IMR-90 (cell line): Measurements from ENCODE around the gene SLC26A1. TPM values are rescaled to one million over a fixed set of nuclear protein-coding genes. Genes with fewer than 3 reads are reported as not detected.

Experiments
- ATAC-seq: fragments of 200-7000 bp; cut with Tn5 transposase; 2 replicates; pipeline ENCODE4 v1.9.1; 2020; ENCODE audit warnings: low read depth, mild to moderate bottlenecking, moderate library complexity
- BruUV-seq: library from RNA; stranded (reverse); fragments of 400-500 nt; replicated peaks from 2 replicates; lab custom pipeline; 2021; lab: Mats Ljungman, UMichigan
- CTCF ChIA-PET: fragments of 300-600 bp; formaldehyde crosslinking; extraction: SDS; loops from one replicate; lab custom pipeline; 2021; ENCODE audit warnings: antibody characterized with exemption; lab: Yijun Ruan, JAX
- POLR2A ChIA-PET: fragments of 300-600 bp; sonication (Branson Sonifier 250); formaldehyde crosslinking; loops from one replicate; lab custom pipeline; 2022; ENCODE audit warnings: antibody characterized with exemption; ENCODE audit not compliant: unreplicated experiment; lab: Charles Lee
- DNase-seq: peaks from one replicate; pipeline ENCODE4 v3.0.0; 2013
- H2AFZ ChIP-seq: replicated peaks from 2 replicates; pipeline ENCODE3; 2013; ENCODE audit warnings: low read length, mild to moderate bottlenecking; ENCODE audit not compliant: poor library complexity
- H2AK5ac ChIP-seq: 2 replicates; pipeline ENCODE4 v1.6.1; 2013; ENCODE audit warnings: low read depth, low read length, inconsistent platforms
- H2AK9ac ChIP-seq: replicated peaks from 2 replicates; pipeline ENCODE3; 2013; ENCODE audit warnings: mild to moderate bottlenecking, low read depth, low read length, moderate library complexity; ENCODE audit not compliant: poor library complexity
- H2BK120ac ChIP-seq: 2 replicates; pipeline ENCODE4 v1.6.1; 2013; ENCODE audit warnings: low read depth, low read length, inconsistent platforms
- H2BK15ac ChIP-seq: 3 replicates; pipeline ENCODE4 v1.6.1; 2013; ENCODE audit warnings: low read depth, low read length, inconsistent platforms
- H2BK20ac ChIP-seq: 2 replicates; pipeline ENCODE4 v1.6.1; 2013; ENCODE audit warnings: low read depth, mild to moderate bottlenecking, inconsistent platforms, low read length, moderate library complexity
- H2BK5ac ChIP-seq: 2 replicates; pipeline ENCODE4 v1.6.1; 2013; ENCODE audit warnings: mild to moderate bottlenecking, low read depth, low read length, inconsistent platforms; ENCODE audit not compliant: poor library complexity, severe bottlenecking
- H3K14ac ChIP-seq: replicated peaks from 2 replicates; pipeline ENCODE4 v1.6.1; 2013; ENCODE audit warnings: low read depth, low read length, inconsistent platforms
- H3K18ac ChIP-seq: 2 replicates; pipeline ENCODE4 v1.6.1; 2013; ENCODE audit warnings: low read depth, low read length, control low read depth
- H3K23ac ChIP-seq: 2 replicates; pipeline ENCODE4 v1.6.1; 2013; ENCODE audit warnings: low read depth, low read length, inconsistent platforms
- H3K27ac ChIP-seq: 2 replicates; pipeline ENCODE4 v1.5.1; 2013; ENCODE audit warnings: mild to moderate bottlenecking, control low read depth, low read length; ENCODE audit not compliant: insufficient read depth
- H3K27me3 ChIP-seq: 2 replicates; pipeline ENCODE4 v1.6.1; 2013; ENCODE audit warnings: low read length; ENCODE audit not compliant: control insufficient read depth, insufficient read depth
- H3K36me3 ChIP-seq: 2 replicates; pipeline ENCODE4 v1.6.1; 2013; ENCODE audit warnings: low read length, mixed read lengths; ENCODE audit not compliant: control insufficient read depth, insufficient read depth
- H3K4ac ChIP-seq: 2 replicates; pipeline ENCODE4 v1.6.1; 2013; ENCODE audit warnings: low read depth, low read length, inconsistent platforms
- H3K4me1 ChIP-seq: 2 replicates; pipeline ENCODE4 v1.6.1; 2013; ENCODE audit warnings: low read length, mixed read lengths; ENCODE audit not compliant: control insufficient read depth, insufficient read depth
- H3K4me2 ChIP-seq: 2 replicates; pipeline ENCODE4 v1.6.1; 2013; ENCODE audit warnings: low read depth, mild to moderate bottlenecking, control low read depth, low read length, moderate library complexity
- H3K4me3 ChIP-seq: 2 replicates; pipeline ENCODE4 v1.5.1; 2013; ENCODE audit warnings: low read depth, mild to moderate bottlenecking, control low read depth, low read length, moderate library complexity; ENCODE audit not compliant: insufficient read depth
- H3K56ac ChIP-seq: 2 replicates; pipeline ENCODE4 v1.6.1; 2013; ENCODE audit warnings: low read length, inconsistent platforms; ENCODE audit not compliant: insufficient read depth; ENCODE audit errors: extremely low read depth
- H3K79me1 ChIP-seq, 2 experiments: 2 replicates each; pipeline ENCODE4 v1.6.1; 2013; ENCODE audit warnings: low read length in 2 of 2, inconsistent platforms in 1 of 2, low read depth in 1 of 2
- H3K9ac ChIP-seq: 2 replicates; pipeline ENCODE4 v1.6.1; 2013; ENCODE audit warnings: low read depth, low read length, control low read depth
- H3K9me1 ChIP-seq: 2 replicates; pipeline ENCODE4 v1.6.1; 2013; ENCODE audit warnings: low read length, inconsistent platforms; ENCODE audit not compliant: insufficient read depth
- H3K9me3 ChIP-seq: 2 replicates; pipeline ENCODE4 v1.6.1; 2013; ENCODE audit warnings: low read length; ENCODE audit not compliant: control insufficient read depth, insufficient read depth
- H4K20me1 ChIP-seq: 2 replicates; pipeline ENCODE4 v1.6.1; 2013; ENCODE audit warnings: low read length, inconsistent platforms; ENCODE audit not compliant: insufficient read depth
- H4K5ac ChIP-seq: 2 replicates; pipeline ENCODE4 v1.6.1; 2013; ENCODE audit warnings: mild to moderate bottlenecking, low read depth, low read length, control low read depth
- H4K8ac ChIP-seq, 2 experiments: 2 replicates each; pipeline ENCODE4 v1.6.1; 2013; ENCODE audit warnings: low read depth in 2 of 2, low read length in 2 of 2, control low read depth in 1 of 2, inconsistent platforms in 1 of 2
- H4K91ac ChIP-seq: 2 replicates; pipeline ENCODE4 v1.6.1; 2013; ENCODE audit warnings: low read depth, low read length, inconsistent platforms; ENCODE audit not compliant: insufficient read depth
- CEBPB ChIP-seq: IDR thresholded peaks from 2 replicates; pipeline ENCODE4 v1.6.1; 2012; ENCODE audit warnings: low read depth, low read length, improper control_type of control experiment
- FOS ChIP-seq: fragments of 150-350 bp; IDR thresholded peaks from 2 replicates; pipeline ENCODE4 v1.6.1; 2016; ENCODE audit warnings: low read depth, low read length
- MAZ ChIP-seq: IDR thresholded peaks from 2 replicates; pipeline ENCODE4 v1.6.1; 2012; ENCODE audit warnings: low read depth, mild to moderate bottlenecking, low read length, improper control_type of control experiment, moderate library complexity, borderline replicate concordance
- NFE2L2 ChIP-seq: fragments of 150-350 bp; IDR thresholded peaks from 2 replicates; pipeline ENCODE4 v1.6.1; 2016; ENCODE audit warnings: low read depth, mild to moderate bottlenecking, low read length
- RAD21 ChIP-seq: IDR thresholded peaks from 2 replicates; pipeline ENCODE4 v1.6.1; 2012; ENCODE audit warnings: low read length, improper control_type of control experiment
- RCOR1 ChIP-seq: IDR thresholded peaks from 2 replicates; pipeline ENCODE4 v1.6.1; 2012; ENCODE audit warnings: mild to moderate bottlenecking, low read length, improper control_type of control experiment; ENCODE audit not compliant: insufficient replicate concordance
- SMC3 ChIP-seq: fragments of 150-350 bp; IDR thresholded peaks from 2 replicates; pipeline ENCODE4 v1.6.1; 2016; ENCODE audit warnings: low read depth, mild to moderate bottlenecking, antibody characterized with exemption, low read length, moderate library complexity
- WGBS, 2 experiments: methylation state at CpG; one replicate each; pipeline versions ENCODE4 v1.1.5 to v1.1.7; 2013; ENCODE audit warnings: missing lambda C conversion rate in 2 of 2; ENCODE audit not compliant: insufficient read length in 1 of 2; ENCODE audit errors: extremely low coverage in 2 of 2; 5-methylcytosine and 5-hydroxymethylcytosine counted together
- dilution Hi-C: fragments of 300-500 bp; cut with HindIII; formaldehyde crosslinking; loops from one replicate; pipeline ENCODE4 v1.14.3; 2018; ENCODE audit warnings: low sequenced_read_pairs; ENCODE audit not compliant: unreplicated experiment
- in situ Hi-C: fragments of 300-500 bp; cut with MboI; formaldehyde crosslinking; loops from 3 replicates; pipeline ENCODE4 v1.14.3; 2019; ENCODE audit warnings: low sequenced_read_pairs, inconsistent platforms, mixed read lengths
- intact Hi-C: fragments of 100-400 bp; cut with micrococcal nuclease; formaldehyde crosslinking; loops from 2 replicates; pipeline ENCODE4 v1.10.0; 2022
- polyA plus RNA-seq, 3 experiments: library from polyadenylated mRNA; depleted of rRNA; stranded (reverse); fragments of >200 nt; gene quantifications; 2 replicates each; pipeline ENCODE4 v1.2.3, GENCODE V29; 2012; ENCODE audit warnings: low replicate concordance in 1 of 3
- total RNA-seq: library from RNA; depleted of rRNA; stranded (reverse); fragments of >200 nt; gene quantifications from 2 replicates; pipeline ENCODE4 v1.2.3, GENCODE V29; 2012
- TF ChIP-seq, protein P1 (sequence below): fragments of 150-350 bp; IDR thresholded peaks from 2 replicates; pipeline ENCODE4 v1.6.1; 2016; ENCODE audit warnings: low read depth, mild to moderate bottlenecking, low read length, moderate library complexity, borderline replicate concordance

The SLC26A1 gene
- total and polyA plus RNA-seq, 2 of the 4 experiments (the other 2 are of a cell fraction) = 0.09 TPM; not detected in 1

DNA sequence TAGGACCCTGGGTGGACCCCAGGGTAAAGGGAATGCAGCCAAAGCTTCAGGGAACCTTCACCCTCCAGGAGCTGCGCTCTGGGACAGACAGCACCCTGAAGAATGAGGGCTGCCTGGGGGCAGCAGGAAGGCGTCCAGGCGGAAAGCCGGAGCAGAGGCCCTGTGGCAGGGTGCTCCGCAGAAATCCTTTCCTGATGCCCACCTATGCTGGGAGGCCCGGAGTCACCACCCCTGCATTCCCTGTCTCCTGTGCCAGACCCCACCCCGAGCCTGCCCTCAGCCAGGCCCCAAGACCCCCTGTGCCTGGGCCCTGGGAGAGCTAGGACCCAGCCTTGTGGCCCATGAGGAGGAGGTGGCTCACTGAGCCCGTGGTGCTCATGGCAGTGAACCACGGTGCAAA lies 18.5 kb downstream of the SLC26A1 start:
- H2BK20ac ChIP-seq = no peak overlapping the region
- peaks cover 32% of the 10 kb centered on the region for H4K20me1 ChIP-seq
- no peak overlapping the region for H3K4ac ChIP-seq
- ChIA-PET POLR2A (no interaction called here), CTCF (no interaction called here)
- intact Hi-C loops = no loop called here
- no peak overlapping the region for H2BK15ac ChIP-seq
- H2AK5ac ChIP-seq = no peak overlapping the region
- no peak overlapping the region for H4K91ac ChIP-seq
- peaks cover 7% of the 10 kb centered on the region for H3K9me1 ChIP-seq
- no peak overlapping the region for H4K5ac ChIP-seq
- peaks cover 3% of the 10 kb centered on the region; the same call in 1 of the 2 replicates for H3K36me3 ChIP-seq
- TF ChIP-seq CEBPB = no peak
- TF ChIP-seq, protein P1, sequence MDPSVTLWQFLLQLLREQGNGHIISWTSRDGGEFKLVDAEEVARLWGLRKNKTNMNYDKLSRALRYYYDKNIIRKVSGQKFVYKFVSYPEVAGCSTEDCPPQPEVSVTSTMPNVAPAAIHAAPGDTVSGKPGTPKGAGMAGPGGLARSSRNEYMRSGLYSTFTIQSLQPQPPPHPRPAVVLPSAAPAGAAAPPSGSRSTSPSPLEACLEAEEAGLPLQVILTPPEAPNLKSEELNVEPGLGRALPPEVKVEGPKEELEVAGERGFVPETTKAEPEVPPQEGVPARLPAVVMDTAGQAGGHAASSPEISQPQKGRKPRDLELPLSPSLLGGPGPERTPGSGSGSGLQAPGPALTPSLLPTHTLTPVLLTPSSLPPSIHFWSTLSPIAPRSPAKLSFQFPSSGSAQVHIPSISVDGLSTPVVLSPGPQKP = no peak
- no peak for TF ChIP-seq RAD21
- no peak for TF ChIP-seq SMC3
- TF ChIP-seq MAZ = no peak
- no peak for TF ChIP-seq NFE2L2
- TF ChIP-seq RCOR1 = no peak
- TF ChIP-seq FOS = no peak
- H3K9me3 ChIP-seq = no peaks in the 10 kb centered on the region
- no peak overlapping the region for H4K8ac ChIP-seq
- no peaks in the 10 kb centered on the region for H3K27me3 ChIP-seq
- H3K56ac ChIP-seq = no peak overlapping the region
- H3K4me1 ChIP-seq = peaks cover 10% of the 10 kb centered on the region; the same call in 1 of the 2 replicates
- H3K23ac ChIP-seq = no peak overlapping the region
- no peak overlapping the region for H2AK9ac ChIP-seq
- H2BK120ac ChIP-seq = no peak overlapping the region
- H3K79me1 ChIP-seq = peaks cover 13 to 24% of the 10 kb centered on the region in 2 experiments; a peak in 3 of 4 replicates
- H3K4me3 ChIP-seq = no peak overlapping the region
- H3K9ac ChIP-seq = no peak overlapping the region
- ATAC-seq = no peak
- WGBS, 2 experiments = 100% methylated on average over 1 of the region's 9 CpGs; no CpG with 5 or more reads in 1 of the 2 experiments
- no peak overlapping the region for H2AFZ ChIP-seq
- BruUV-seq = no TSS peak
- dilution Hi-C loops = no loop called here
- no peak overlapping the region for H3K27ac ChIP-seq
- H2BK5ac ChIP-seq = no peak overlapping the region
- in situ Hi-C loops = no loop called here
- no peak overlapping the region for H3K18ac ChIP-seq
- no peak overlapping the region for H3K14ac ChIP-seq
- DNase-seq = no peak
- H3K4me2 ChIP-seq = no peak overlapping the region
